IMR-90 (cell line): Measurements from ENCODE around the gene NDUFC2.

Experiments used
- CEBPB ChIP-seq: IDR thresholded peaks from 2 replicates; pipeline ENCODE4 v1.6.1; 2012; ENCODE audit warnings: low read depth, low read length, improper control_type of control experiment
- FOS ChIP-seq: fragments of 150-350 bp; IDR thresholded peaks from 2 replicates; pipeline ENCODE4 v1.6.1; 2016; ENCODE audit warnings: low read depth, low read length
- MAZ ChIP-seq: IDR thresholded peaks from 2 replicates; pipeline ENCODE4 v1.6.1; 2012; ENCODE audit warnings: low read depth, mild to moderate bottlenecking, low read length, improper control_type of control experiment, moderate library complexity, borderline replicate concordance
- MXI1 ChIP-seq: IDR thresholded peaks from 2 replicates; pipeline ENCODE4 v1.6.1; 2012; ENCODE audit warnings: low read depth, mild to moderate bottlenecking, low read length, moderate library complexity, borderline replicate concordance
- POLR2A ChIP-seq: IDR thresholded peaks from 2 replicates; pipeline ENCODE4 v1.6.1; 2012; ENCODE audit warnings: mild to moderate bottlenecking, low read depth, low read length
- RAD21 ChIP-seq: IDR thresholded peaks from 2 replicates; pipeline ENCODE4 v1.6.1; 2012; ENCODE audit warnings: low read length, improper control_type of control experiment
- RCOR1 ChIP-seq: IDR thresholded peaks from 2 replicates; pipeline ENCODE4 v1.6.1; 2012; ENCODE audit warnings: mild to moderate bottlenecking, low read length, improper control_type of control experiment; ENCODE audit not compliant: insufficient replicate concordance
- TF ChIP-seq, protein P1 (sequence below): conservative IDR thresholded peaks from 2 replicates; pipeline ENCODE4 v1.5.1; 2012; ENCODE audit warnings: mild to moderate bottlenecking, low read depth, low read length, improper control_type of control experiment
- TF ChIP-seq, protein P2 (sequence below): fragments of 150-350 bp; IDR thresholded peaks from 2 replicates; pipeline ENCODE4 v1.6.1; 2017; ENCODE audit warnings: mild to moderate bottlenecking, antibody characterized with exemption, low read length, low read depth

DNA sequence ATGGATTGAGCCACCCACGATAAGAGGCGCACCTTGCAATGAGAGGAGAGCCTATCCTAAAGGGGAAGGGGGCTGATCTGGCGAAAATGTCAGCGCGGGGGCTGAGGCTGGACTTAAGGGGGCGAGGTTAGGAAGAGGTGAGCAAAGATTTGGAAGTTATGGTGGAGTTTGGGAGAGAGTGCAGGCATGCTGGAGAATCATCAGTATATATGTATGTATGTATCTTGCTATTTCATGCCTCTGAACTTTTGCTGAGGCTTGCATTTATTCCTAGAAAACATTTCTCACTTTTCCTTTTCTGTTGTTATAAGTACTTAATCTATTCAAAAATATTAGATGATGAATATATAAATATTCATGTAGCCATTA is 33.2 kb downstream of the NDUFC2 start:
- TF ChIP-seq POLR2A: no peak
- TF ChIP-seq, protein P1, sequence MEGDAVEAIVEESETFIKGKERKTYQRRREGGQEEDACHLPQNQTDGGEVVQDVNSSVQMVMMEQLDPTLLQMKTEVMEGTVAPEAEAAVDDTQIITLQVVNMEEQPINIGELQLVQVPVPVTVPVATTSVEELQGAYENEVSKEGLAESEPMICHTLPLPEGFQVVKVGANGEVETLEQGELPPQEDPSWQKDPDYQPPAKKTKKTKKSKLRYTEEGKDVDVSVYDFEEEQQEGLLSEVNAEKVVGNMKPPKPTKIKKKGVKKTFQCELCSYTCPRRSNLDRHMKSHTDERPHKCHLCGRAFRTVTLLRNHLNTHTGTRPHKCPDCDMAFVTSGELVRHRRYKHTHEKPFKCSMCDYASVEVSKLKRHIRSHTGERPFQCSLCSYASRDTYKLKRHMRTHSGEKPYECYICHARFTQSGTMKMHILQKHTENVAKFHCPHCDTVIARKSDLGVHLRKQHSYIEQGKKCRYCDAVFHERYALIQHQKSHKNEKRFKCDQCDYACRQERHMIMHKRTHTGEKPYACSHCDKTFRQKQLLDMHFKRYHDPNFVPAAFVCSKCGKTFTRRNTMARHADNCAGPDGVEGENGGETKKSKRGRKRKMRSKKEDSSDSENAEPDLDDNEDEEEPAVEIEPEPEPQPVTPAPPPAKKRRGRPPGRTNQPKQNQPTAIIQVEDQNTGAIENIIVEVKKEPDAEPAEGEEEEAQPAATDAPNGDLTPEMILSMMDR: no peak
- TF ChIP-seq MAZ: no peak
- no peak for TF ChIP-seq MXI1
- no peak for TF ChIP-seq RAD21
- TF ChIP-seq CEBPB: no peak
- TF ChIP-seq FOS: no peak
- TF ChIP-seq RCOR1: no peak
- TF ChIP-seq, protein P2, sequence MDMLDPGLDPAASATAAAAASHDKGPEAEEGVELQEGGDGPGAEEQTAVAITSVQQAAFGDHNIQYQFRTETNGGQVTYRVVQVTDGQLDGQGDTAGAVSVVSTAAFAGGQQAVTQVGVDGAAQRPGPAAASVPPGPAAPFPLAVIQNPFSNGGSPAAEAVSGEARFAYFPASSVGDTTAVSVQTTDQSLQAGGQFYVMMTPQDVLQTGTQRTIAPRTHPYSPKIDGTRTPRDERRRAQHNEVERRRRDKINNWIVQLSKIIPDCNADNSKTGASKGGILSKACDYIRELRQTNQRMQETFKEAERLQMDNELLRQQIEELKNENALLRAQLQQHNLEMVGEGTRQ: no peak
